ENCODE data around the gene KRT6B.
"Not testable (repeated sequence)": the region's sequence is repeated elsewhere in the genome, so short reads cannot be mapped to it uniquely, and the experiment has no call there.

The KRT6B gene

DNA sequence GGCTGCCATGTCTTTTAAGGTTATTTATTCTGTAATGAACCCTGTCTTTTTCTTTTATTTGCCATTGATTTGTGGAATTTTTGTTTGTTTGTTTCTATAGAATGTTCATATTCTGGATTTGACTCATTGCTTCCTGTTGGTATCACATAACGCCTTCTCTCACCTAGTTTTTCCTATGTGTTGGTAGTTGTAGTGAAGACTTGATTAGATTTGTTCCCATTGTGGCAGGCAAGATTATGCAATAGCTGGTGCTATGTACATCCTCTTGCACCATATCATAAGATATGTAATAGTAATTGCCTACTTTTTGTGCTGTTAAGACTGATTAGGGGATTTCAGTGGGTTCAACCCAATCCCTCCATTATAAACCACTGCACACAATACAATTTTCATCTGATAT, 3.9 kb upstream of the KRT6B start:
- Histone ChIP-seq H3K27ac (no peak overlapping the region), H3K27me3 (peaks cover 9% of the 10 kb centered on the region), H3K4me3 (ENCODE audit: low read depth in 1 of 2, low read length in 1 of 2) (no peak overlapping the region), H3K9me3 (no peaks in the 10 kb centered on the region), H3K36me3 (no peaks in the 10 kb centered on the region), H3K4me1 (ENCODE audit: control insufficient read depth in 1 of 2, insufficient read depth in 1 of 2, low read depth in 1 of 2, low read length in 1 of 2) (no peaks in the 10 kb centered on the region)
- TF ChIP-seq, protein P1, sequence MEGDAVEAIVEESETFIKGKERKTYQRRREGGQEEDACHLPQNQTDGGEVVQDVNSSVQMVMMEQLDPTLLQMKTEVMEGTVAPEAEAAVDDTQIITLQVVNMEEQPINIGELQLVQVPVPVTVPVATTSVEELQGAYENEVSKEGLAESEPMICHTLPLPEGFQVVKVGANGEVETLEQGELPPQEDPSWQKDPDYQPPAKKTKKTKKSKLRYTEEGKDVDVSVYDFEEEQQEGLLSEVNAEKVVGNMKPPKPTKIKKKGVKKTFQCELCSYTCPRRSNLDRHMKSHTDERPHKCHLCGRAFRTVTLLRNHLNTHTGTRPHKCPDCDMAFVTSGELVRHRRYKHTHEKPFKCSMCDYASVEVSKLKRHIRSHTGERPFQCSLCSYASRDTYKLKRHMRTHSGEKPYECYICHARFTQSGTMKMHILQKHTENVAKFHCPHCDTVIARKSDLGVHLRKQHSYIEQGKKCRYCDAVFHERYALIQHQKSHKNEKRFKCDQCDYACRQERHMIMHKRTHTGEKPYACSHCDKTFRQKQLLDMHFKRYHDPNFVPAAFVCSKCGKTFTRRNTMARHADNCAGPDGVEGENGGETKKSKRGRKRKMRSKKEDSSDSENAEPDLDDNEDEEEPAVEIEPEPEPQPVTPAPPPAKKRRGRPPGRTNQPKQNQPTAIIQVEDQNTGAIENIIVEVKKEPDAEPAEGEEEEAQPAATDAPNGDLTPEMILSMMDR (IDR thresholded peaks at IDR 0.05): no peak

DNA sequence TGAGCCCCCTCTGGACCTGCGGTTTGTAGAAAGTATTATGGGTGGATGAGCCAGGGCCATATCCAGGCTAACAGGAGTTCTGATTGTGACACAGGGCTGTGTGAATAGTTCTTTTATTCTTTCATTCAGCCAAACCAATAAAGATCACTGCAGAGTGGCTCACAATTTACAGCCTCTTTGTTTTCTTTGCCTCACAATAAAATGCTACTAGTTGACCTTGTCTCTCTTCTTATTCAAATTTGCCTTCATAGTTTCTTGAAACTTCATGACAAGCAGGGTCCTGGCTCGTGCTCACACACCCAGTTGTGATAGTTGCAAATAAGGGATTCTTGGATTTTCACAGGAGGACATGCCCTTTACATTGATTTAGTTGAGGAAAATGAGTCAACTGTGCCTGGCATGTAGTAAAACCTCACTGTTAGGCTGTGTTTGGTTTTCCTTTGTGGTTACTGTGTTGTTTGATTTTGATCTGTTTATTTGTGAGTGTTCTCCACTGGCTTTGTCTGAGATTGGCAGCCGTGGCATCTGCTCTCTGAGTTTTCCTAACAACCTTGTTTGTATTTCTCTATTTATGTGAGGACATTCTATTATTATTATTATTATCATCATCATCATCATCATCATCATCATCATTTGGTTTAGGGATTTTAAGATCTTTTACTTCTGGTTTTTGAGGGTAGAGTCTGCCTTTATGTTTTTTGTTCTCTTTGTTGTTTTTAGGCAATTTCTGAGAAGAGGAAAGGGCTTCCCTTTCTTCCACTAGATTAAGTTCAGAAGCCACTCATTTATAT, 2.7 kb upstream of the KRT6B start:
- Histone ChIP-seq H3K9me3 (no peaks in the 10 kb centered on the region), H3K27me3 (peaks cover 9% of the 10 kb centered on the region), H3K36me3 (no peaks in the 10 kb centered on the region), H3K4me1 (ENCODE audit: control insufficient read depth in 1 of 2, insufficient read depth in 1 of 2, low read depth in 1 of 2, low read length in 1 of 2) (no peaks in the 10 kb centered on the region), H3K27ac (no peak overlapping the region), H3K4me3 (ENCODE audit: low read depth in 1 of 2, low read length in 1 of 2) (no peak overlapping the region)
- TF ChIP-seq, protein P1 (IDR thresholded peaks at IDR 0.05): no peak

DNA sequence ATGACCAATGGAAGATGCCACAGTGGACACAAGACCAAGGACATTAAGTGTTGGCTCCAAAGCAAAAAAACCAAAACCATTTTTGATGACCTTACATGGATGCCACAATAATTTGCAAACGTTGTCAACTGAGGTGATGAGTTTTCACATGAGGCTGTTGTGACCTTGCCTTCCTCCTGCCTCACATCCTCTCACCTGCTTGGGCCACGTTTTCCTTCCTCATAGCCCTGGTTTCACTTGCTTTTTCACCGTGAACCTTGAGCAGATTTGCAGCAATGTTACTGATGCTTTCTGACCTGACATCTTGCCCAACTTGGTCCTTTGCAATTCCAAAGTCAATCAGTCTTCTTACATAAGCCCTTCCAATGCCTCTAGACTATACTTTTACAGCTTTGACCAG, 3.7 kb downstream of the KRT6B start:
- Histone ChIP-seq H3K4me1 (ENCODE audit: control insufficient read depth in 1 of 2, insufficient read depth in 1 of 2, low read depth in 1 of 2, low read length in 1 of 2) (no peaks in the 10 kb centered on the region), H3K27me3 (peaks cover 10% of the 10 kb centered on the region), H3K9me3 (no peaks in the 10 kb centered on the region), H3K4me3 (ENCODE audit: low read depth in 1 of 2, low read length in 1 of 2) (no peak overlapping the region), H3K36me3 (no peaks in the 10 kb centered on the region), H3K27ac (no peak overlapping the region)
- TF ChIP-seq, protein P1 (IDR thresholded peaks at IDR 0.05): no peak

DNA sequence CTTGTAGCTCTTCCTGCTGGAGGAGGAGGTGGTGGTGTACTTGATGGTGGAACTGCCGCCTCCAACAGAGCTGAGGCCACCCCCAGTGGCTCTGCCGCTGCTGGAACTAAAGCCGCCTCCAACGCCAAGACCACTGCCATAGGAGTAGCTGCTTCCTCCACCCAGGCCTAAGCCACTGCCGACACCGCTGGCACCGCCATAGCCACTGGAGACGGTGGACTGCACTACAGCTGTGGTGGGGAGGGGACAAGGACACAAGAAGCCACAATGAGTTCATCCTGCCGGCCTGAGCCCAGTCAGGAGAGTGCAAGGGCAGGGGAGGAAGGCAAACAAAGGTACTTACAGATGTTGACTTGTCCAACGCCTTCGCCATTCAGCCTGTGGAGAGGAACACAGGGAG, 4.8 kb downstream of the KRT6B start:
- not testable (repeated sequence) for H3K9me3 ChIP-seq; H3K4me3 ChIP-seq (ENCODE audit: low read depth in 1 of 2, low read length in 1 of 2); H3K36me3 ChIP-seq; H3K4me1 ChIP-seq (ENCODE audit: control insufficient read depth in 1 of 2, insufficient read depth in 1 of 2, low read depth in 1 of 2, low read length in 1 of 2); H3K27ac ChIP-seq
- H3K27me3 ChIP-seq: peaks cover 20% of the 10 kb centered on the region

DNA sequence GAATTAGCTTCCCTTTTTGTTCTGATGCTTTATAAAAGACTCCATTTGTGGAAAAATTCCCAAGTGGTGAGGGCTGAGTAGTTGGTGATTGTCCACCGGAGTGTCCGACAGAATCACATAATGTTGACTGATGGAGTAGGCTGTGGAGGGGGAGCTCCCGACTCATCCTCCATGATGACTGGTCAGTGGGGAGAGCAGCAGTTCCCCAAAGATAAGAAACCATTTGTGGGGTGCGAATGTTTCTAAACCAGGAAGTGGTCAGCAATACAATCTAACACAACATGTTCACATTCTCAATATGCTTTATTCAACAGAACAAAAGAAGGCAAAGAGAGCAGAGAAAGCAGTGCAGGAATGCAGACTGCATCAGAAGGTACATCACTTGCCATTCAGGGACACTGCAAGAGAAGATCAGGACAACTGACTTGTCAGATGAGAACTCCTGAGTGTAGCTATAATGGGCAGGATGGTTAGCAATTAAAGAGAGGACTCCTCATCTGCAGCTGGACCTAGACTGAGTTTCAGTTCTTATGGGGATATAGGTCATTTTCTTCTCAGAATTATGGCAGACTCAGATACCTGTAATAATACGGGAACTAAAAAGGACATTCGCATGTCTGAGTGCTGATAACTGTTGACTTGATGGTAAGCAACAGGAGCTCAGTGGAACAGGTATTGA, 5.4 kb downstream of the KRT6B start:
- Histone ChIP-seq H3K36me3 (no peaks in the 10 kb centered on the region), H3K27me3 (peaks cover 27% of the 10 kb centered on the region), H3K9me3 (no peaks in the 10 kb centered on the region), H3K4me1 (ENCODE audit: control insufficient read depth in 1 of 2, insufficient read depth in 1 of 2, low read depth in 1 of 2, low read length in 1 of 2) (no peaks in the 10 kb centered on the region), H3K4me3 (ENCODE audit: low read depth in 1 of 2, low read length in 1 of 2) (no peak overlapping the region), H3K27ac (no peak overlapping the region)
- TF ChIP-seq, protein P1 (IDR thresholded peaks at IDR 0.05): no peak

DNA sequence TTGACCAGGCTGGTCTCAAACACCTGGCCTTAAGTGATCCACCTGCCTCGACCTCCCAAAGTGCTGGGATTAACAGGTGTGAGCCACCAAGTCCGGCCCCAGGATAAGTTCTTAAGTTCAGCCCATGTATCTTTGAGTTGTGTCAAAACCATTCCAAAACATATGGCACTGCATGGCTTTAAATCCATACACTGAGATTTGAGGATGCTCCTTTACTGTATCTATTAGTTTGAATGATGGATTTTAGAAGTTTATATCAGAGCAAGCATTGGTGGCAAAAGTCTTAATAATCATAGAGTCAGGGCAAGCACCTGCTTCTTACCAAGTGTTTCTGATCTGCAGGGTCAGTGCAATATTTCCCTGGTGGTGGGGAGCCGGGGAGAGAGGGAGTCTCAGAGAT, 6.1 kb downstream of the KRT6B start:
- Histone ChIP-seq H3K4me1 (ENCODE audit: control insufficient read depth in 1 of 2, insufficient read depth in 1 of 2, low read depth in 1 of 2, low read length in 1 of 2) (no peaks in the 10 kb centered on the region), H3K4me3 (ENCODE audit: low read depth in 1 of 2, low read length in 1 of 2) (no peak overlapping the region), H3K36me3 (no peaks in the 10 kb centered on the region), H3K27me3 (peaks cover 30% of the 10 kb centered on the region), H3K9me3 (no peaks in the 10 kb centered on the region), H3K27ac (no peak overlapping the region)
- TF ChIP-seq, protein P1 (IDR thresholded peaks at IDR 0.05): no peak

Data from neutrophil (primary cell).